Tibial nerve (tissue), 4 donors: ENCODE results near the gene GALNS. TPM values are rescaled to one million over a fixed set of nuclear protein-coding genes. Genes with fewer than 3 reads are reported as not detected.
"Not testable (repeated sequence)": the region's sequence is repeated elsewhere in the genome, so short reads cannot be mapped to it uniquely, and the experiment has no call there.

Experiments
- DNase-seq, 2 donors: peaks; one replicate each; pipeline ENCODE4 v3.0.0-alpha.2; 2019; ENCODE audit warnings: low spot score in 2 of 2
- H3K27ac ChIP-seq, 4 donors: fragments of 200-600 bp; sonication (generic) in 3 of 4; one replicate each; pipeline ENCODE4 v1.5.1; 2017 to 2019; ENCODE audit warnings: mild to moderate bottlenecking in 1 of 4
- H3K27me3 ChIP-seq, 2 donors: fragments of 200-600 bp; sonication (generic) in 1 of 2; one replicate each; pipeline versions ENCODE4 v1.5.1 to v1.6.0; 2017 to 2019
- H3K36me3 ChIP-seq, 3 donors: fragments of 200-600 bp; sonication (generic); one replicate each; pipeline ENCODE4 v1.5.1; 2018 to 2019
- H3K4me1 ChIP-seq, 4 donors: fragments of 200-600 bp; sonication (generic) in 3 of 4; one replicate each; pipeline ENCODE4 v1.5.1; 2017 to 2019
- H3K4me3 ChIP-seq, 4 donors: fragments of 200-600 bp; sonication (generic) in 3 of 4; one replicate each; pipeline ENCODE4 v1.5.1; 2017 to 2019; ENCODE audit warnings: mild to moderate bottlenecking in 1 of 4, moderate library complexity in 1 of 4
- H3K9me3 ChIP-seq, 4 donors: fragments of 200-600 bp; sonication (generic) in 3 of 4; one replicate each; pipeline ENCODE4 v1.5.1; 2017 to 2019
- EP300 ChIP-seq, 2 donors: sonication (generic); formaldehyde crosslinking; IDR thresholded peaks; one replicate each; pipeline ENCODE4 v1.6.1; 2017; ENCODE audit warnings: antibody characterized with exemption in 2 of 2, mild to moderate bottlenecking in 1 of 2
- POLR2A ChIP-seq, 2 donors: fragments of 450-650 bp; IDR thresholded peaks; one replicate each; pipeline ENCODE4 v1.6.1; 2017; ENCODE audit warnings: antibody characterized with exemption in 2 of 2, mild to moderate bottlenecking in 2 of 2, moderate library complexity in 2 of 2
- WGBS, 2 donors: methylation state at CpG; one replicate each; pipeline ENCODE4 v1.1.5; 2018; 5-methylcytosine and 5-hydroxymethylcytosine counted together
- total RNA-seq, 4 donors: library from RNA; depleted of rRNA; stranded (reverse); fragments of >200 nt; gene quantifications; one replicate each; pipeline ENCODE4 v1.1.0, GENCODE V29; 2016
- TF ChIP-seq, protein P1 (sequence below), 5 experiments: fragments of 200-600 bp in 3 of 5; fragments of 450-650 bp in 2 of 5; sonication (generic) in 3 of 5; IDR thresholded peaks; one replicate each; pipeline ENCODE4 v1.5.1; 2016 to 2019; ENCODE audit warnings: antibody characterized with exemption in 5 of 5, mild to moderate bottlenecking in 3 of 5, moderate library complexity in 2 of 5

Gene GALNS
- total RNA-seq, 4 donors from 2014 or later, result 15.1 to 80.1 (median 43.2) TPM

DNA sequence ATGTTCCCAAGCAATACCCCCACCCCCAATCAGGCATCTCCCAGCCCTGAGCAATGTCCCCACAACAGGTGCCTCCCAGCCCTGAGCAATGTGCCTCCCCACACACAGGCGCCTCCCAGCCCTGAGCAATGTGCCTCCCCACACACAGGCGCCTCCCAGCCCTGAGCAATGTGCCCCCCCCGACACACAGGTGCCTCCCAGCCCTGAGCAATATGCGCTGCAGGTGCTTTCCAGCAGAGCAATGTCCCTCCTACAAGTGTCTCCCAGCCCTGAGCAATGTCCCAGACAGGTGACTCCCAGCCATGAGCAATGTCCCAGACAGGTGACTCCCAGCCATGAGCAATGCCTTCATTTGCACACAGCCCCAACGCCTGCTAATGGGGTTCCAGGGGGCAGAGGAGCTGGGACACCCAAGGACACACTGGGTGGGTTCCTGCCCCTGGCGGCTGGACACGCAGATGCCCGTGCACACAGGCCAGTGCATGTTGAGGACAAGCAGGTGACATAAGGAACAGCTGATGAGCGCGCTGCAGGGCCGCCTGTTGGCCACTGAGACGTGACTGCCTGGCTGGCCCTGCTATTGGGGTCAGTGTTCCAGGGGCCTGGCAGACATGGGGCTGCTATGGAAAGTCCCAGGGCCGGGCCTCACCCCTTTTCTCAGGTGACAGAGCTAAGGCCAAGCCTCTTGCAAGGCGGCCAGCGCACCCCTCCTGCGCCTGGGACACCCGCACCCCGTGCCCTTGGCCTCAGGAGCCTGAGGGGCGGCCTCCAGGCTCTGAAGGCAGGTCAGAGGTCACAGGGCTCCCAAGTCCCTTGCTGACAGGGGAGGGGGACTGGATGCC lies 36.6 kb upstream of the GALNS start:
- Histone ChIP-seq H3K9me3 (no peaks in the 10 kb centered on the region), H3K27me3 (no peaks in the 10 kb centered on the region), H3K4me1 (peaks cover 0 to 6% (median 0%) of the 10 kb centered on the region in 4 donors), H3K27ac (no peak overlapping the region), H3K36me3 (peaks cover 0 to 13% (median 0%) of the 10 kb centered on the region in 3 donors), H3K4me3 (no peak overlapping the region)
- 86 to 90% methylated on average over 11 to 19 of the region's 19 CpGs for WGBS, 2 donors
- DNase-seq, result no peak
- TF ChIP-seq, protein P1, sequence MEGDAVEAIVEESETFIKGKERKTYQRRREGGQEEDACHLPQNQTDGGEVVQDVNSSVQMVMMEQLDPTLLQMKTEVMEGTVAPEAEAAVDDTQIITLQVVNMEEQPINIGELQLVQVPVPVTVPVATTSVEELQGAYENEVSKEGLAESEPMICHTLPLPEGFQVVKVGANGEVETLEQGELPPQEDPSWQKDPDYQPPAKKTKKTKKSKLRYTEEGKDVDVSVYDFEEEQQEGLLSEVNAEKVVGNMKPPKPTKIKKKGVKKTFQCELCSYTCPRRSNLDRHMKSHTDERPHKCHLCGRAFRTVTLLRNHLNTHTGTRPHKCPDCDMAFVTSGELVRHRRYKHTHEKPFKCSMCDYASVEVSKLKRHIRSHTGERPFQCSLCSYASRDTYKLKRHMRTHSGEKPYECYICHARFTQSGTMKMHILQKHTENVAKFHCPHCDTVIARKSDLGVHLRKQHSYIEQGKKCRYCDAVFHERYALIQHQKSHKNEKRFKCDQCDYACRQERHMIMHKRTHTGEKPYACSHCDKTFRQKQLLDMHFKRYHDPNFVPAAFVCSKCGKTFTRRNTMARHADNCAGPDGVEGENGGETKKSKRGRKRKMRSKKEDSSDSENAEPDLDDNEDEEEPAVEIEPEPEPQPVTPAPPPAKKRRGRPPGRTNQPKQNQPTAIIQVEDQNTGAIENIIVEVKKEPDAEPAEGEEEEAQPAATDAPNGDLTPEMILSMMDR (IDR thresholded peaks at IDR 0.05), result no peak
- TF ChIP-seq POLR2A (IDR thresholded peaks at IDR 0.05) (no peak), EP300 (IDR thresholded peaks at IDR 0.05) (no peak)

DNA sequence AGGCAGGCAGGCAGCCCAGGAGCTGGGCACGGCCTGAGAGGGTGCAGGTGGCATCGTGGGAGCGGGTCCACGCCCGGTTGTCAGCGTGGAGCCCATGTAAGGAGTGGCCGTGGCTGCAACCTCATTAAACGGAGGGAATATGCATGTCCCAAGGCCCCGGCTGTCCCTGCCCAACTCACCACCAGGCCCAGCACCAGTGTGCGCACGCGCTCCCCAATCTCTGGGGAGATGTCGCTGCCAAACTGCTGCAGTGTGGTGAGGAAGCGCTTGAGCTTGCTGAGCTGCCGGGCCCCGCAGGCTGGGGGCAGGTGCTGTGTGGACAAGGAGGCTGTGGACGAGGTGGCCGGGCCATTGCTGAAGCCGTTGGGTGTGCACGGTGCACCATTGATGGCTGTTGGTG lies 35.3 kb upstream of the GALNS start:
- H3K4me1 ChIP-seq, result peaks cover 0 to 17% (median 0%) of the 10 kb centered on the region in 4 donors
- TF ChIP-seq POLR2A (IDR thresholded peaks at IDR 0.05) (no peak), EP300 (IDR thresholded peaks at IDR 0.05) (no peak)
- TF ChIP-seq, protein P1 (IDR thresholded peaks at IDR 0.05), result no peak
- no peak overlapping the region for H3K4me3 ChIP-seq
- DNase-seq, result no peak
- WGBS, 2 donors, result 83 to 89% methylated on average over 17 to 20 of the region's 20 CpGs
- no peak overlapping the region for H3K27ac ChIP-seq
- no peaks in the 10 kb centered on the region for H3K9me3 ChIP-seq
- H3K27me3 ChIP-seq, result no peaks in the 10 kb centered on the region
- peaks cover 0 to 8% (median 0%) of the 10 kb centered on the region in 3 donors for H3K36me3 ChIP-seq

DNA sequence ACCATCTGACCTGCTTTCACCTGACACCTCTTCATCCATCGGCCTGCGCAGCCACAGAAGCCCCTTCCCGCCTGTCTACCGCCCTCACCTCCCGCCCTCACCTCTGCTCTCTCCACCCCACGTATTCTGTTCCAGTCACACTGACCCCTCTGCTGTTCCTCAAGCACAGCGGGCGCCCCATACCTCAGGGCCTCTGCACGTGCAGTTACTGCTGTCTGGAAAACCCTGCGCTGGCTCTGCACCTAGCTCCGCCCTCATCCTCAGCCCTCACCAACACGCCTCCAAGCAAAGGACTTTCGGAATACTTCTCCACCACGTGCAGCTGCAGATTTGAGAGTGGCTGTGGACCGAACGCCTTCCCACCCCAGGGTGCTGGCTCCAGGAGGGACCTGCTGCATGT lies 34.3 kb upstream of the GALNS start:
- DNase-seq, result no peak
- Histone ChIP-seq H3K27ac (no peak overlapping the region), H3K36me3 (peaks cover 0 to 8% (median 0%) of the 10 kb centered on the region in 3 donors), H3K4me1 (peaks cover 0 to 25% (median 3%) of the 10 kb centered on the region in 4 donors), H3K27me3 (no peaks in the 10 kb centered on the region), H3K9me3 (no peaks in the 10 kb centered on the region), H3K4me3 (no peak overlapping the region)
- TF ChIP-seq POLR2A (IDR thresholded peaks at IDR 0.05) (no peak), EP300 (IDR thresholded peaks at IDR 0.05) (no peak)
- TF ChIP-seq, protein P1 (IDR thresholded peaks at IDR 0.05), result no peak
- 84 to 85% methylated on average over 16 of the region's 16 CpGs for WGBS, 2 donors

DNA sequence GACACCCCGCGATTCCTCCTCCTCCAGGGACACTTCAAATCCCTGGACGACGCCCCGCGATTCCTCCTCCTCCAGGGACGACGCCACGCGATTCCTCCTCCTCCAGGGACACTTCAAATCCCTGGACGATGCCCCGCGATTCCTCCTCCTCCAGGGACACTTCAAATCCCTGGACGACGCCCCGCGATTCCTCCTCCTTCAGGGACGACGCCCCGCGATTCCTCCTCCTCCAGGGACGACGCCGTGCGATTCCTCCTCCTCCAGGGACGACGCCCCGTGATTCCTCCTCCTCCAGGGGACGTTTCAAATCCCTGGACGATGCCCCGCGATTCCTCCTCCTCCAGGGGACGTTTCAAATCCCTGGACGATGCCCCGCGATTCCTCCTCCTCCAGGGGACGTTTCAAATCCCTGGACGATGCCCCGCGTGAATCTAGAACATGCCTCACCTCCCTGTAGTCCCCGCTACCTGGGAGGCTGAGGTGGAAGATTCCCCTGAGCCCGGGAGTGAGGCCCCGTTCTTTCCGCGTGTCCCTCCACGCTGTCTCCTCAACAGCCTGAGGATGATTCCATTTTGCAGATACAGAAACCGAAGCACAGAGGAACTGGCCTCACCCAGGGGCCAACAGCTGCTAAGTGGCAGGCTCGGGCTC lies 33.1 kb upstream of the GALNS start:
- H3K9me3 ChIP-seq, H3K27me3 ChIP-seq, H3K4me3 ChIP-seq, H3K27ac ChIP-seq, DNase-seq: not testable (repeated sequence)
- WGBS, 2 donors, result 93 to 94% methylated on average over 48 of the region's 48 CpGs
- peaks cover 0 to 30% (median 3%) of the 10 kb centered on the region in 4 donors for H3K4me1 ChIP-seq
- H3K36me3 ChIP-seq, result peaks cover 0 to 11% (median 0%) of the 10 kb centered on the region in 3 donors

DNA sequence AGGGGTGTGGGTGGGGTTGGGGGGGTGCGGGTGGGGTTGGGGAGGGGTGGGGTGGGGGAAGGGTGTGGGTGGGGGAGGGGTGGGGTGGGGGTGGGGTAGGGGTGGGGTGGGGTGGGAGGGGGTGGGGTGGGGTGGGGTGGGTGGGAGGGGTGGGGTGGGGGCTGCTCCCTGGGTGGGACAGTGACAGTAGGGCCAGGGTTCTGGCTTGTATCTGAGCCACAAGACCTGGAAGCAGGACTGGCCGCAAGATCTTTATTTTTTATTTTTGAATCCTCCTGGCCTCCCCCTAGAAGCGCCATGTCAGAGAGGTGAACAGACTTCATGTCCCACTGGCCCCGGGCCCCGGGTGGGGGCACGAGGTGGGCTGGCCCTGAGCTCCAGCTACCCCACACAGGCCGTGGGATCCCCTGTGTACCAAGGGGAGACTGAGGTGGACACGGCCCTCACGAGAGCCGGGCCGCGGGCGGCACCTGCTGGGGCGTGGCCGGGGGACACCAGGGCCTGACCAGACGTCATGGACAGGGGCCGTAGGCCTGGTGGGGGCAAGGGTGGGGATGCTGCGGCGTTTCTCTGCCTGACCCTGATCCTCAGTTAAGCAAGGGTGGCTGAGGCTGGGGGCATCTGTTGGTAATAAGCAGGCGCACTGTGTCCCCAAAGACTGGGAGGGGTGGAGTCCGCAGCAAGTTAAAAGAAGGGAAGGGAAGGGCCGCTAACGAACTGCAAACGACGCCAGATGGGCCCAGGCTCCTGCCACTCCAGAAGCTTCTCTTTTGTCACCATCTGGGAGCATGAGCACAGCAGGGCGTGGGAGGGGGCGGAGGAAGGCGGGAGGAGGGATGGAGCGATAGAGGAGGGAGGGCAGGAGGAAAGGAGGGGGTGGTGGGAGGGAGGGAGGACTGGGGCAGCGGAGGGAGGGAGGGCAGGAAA lies 32.0 kb upstream of the GALNS start:
- 58 to 67% methylated on average over 19 to 29 of the region's 30 CpGs for WGBS, 2 donors
- Histone ChIP-seq H3K9me3 (no peaks in the 10 kb centered on the region), H3K4me3 (no peak overlapping the region), H3K4me1 (peaks cover 0 to 30% (median 3%) of the 10 kb centered on the region in 4 donors), H3K36me3 (peaks cover 0 to 15% (median 0%) of the 10 kb centered on the region in 3 donors), H3K27ac (peak overlapping the region in 2 of 4 donors; percentile 25 to 64), H3K27me3 (no peaks in the 10 kb centered on the region)
- DNase-seq, result peak; percentile 19 to 49
- no peak for TF ChIP-seq POLR2A (IDR thresholded peaks at IDR 0.05)
